ENCODE data around the gene C7orf25. TPM values are rescaled to one million over a fixed set of nuclear protein-coding genes. Genes with fewer than 3 reads are reported as not detected.
A peak's percentile ranks its signal among the peaks of the same experiment; 100 is the strongest.

The C7orf25 gene
- total and polyA plus RNA-seq, 10 of the 15 experiments (the other 5 are each of a cell fraction or from before 2014, with no cell fraction given), result 0.63 to 3.2 (median 1.7) TPM

DNA sequence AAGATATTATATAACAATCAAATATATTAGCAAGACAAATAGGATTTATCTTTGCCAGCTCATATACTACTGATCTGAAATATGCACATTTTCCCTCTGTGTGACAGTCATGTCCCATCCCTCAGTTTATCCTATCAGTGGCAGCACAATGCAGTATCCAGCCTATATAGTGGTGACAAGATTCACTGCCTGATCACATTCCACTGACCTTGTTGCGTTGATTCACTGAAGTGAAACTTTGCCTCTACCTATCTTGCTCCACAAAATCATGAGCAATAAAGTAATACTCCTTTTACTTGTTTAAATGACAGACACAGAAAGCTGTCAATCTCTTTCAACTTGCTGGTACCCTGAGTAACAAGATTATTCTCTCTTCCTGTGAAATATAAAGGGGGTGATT lies 13.8 kb upstream of the C7orf25 start:
- Histone ChIP-seq H3K9ac (ENCODE audit: control insufficient read depth, insufficient read depth, low read length) (no peak overlapping the region), H3K36me3 (ENCODE audit: control insufficient read depth in 2 of 2, insufficient read depth in 2 of 2, low read length in 1 of 2) (peaks cover 1 to 32% of the 10 kb centered on the region in 2 experiments), H3K79me2 (ENCODE audit: control insufficient read depth, insufficient read depth, low read length) (peaks cover 70% of the 10 kb centered on the region), H3K4me2 (ENCODE audit: control insufficient read depth, insufficient read depth) (peak overlapping the region; percentile 2; the same call in 1 of the 2 replicates), H3K4me3 (no peak overlapping the region), H3K27ac (ENCODE audit: control insufficient read depth, insufficient read depth) (0 out of 2 replicates have a peak overlapping the region, but pooled peaks have one; percentile 5), H3K27me3 (replicated peaks in 1 of 2; ENCODE audit: control insufficient read depth in 2 of 2, insufficient read depth in 2 of 2, low read length in 1 of 2) (no peaks in the 10 kb centered on the region), H3K4me1 (ENCODE audit: control insufficient read depth, insufficient read depth, low read length) (no peaks in the 10 kb centered on the region; the same call in 1 of the 2 replicates), H3K9me3 (replicated peaks; ENCODE audit: control insufficient read depth, insufficient read depth, low read length) (no peaks in the 10 kb centered on the region), H4K20me1 (ENCODE audit: control insufficient read depth, insufficient read depth) (peaks cover 5% of the 10 kb centered on the region), H2AFZ (ENCODE audit: control insufficient read depth, low read depth, low read length) (no peak overlapping the region)
- intact Hi-C loops (cut with micrococcal nuclease; ENCODE audit: unreplicated experiment) (no loop called here), in situ Hi-C loops (cut with MboI) (no loop called here)
- FAIRE-seq (no peak), ATAC-seq (no peak), DNase-seq (ENCODE audit: low read depth, low spot score) (no peak)
- ChIA-PET RAD21 (ENCODE audit: unreplicated experiment) (interaction anchor here (1.4 to 2.1 kb wide), 2 partner anchors 13 to 16 kb away, joined by 3 to 10 read pairs; no protein-coding TSS in a partner anchor), POLR2A (interaction anchor here (1.0 to 6.1 kb wide), 2 partner anchors 8 to 9 kb away, joined by 7 to 50 read pairs; partner anchors contain the start of genes MRPL32 and PSMA2), CTCF (interaction anchor here (1.5 to 2.7 kb wide), 2 partner anchors 10 to 16 kb away, joined by 9 read pairs; no protein-coding TSS in a partner anchor), SMC1A (ENCODE audit: uncharacterized antibody, unreplicated experiment) (interaction anchor here (1.2 to 5.3 kb wide), 4 partner anchors 10 to 44 kb away, joined by 4 to 34 read pairs (median 13); partner anchors contain the start of gene C7orf25)
- 100% methylated on average over 1 of the region's 1 CpG for WGBS (ENCODE audit: insufficient coverage, insufficient replicate concordance, low lambda C conversion rate, missing lambda C conversion rate)
- no TSS peak for BruUV-seq (replicated peaks)
- TF ChIP-seq, protein P1, sequence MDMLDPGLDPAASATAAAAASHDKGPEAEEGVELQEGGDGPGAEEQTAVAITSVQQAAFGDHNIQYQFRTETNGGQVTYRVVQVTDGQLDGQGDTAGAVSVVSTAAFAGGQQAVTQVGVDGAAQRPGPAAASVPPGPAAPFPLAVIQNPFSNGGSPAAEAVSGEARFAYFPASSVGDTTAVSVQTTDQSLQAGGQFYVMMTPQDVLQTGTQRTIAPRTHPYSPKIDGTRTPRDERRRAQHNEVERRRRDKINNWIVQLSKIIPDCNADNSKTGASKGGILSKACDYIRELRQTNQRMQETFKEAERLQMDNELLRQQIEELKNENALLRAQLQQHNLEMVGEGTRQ (IDR thresholded peaks at IDR 0.05; ENCODE audit: borderline replicate concordance, low read depth, low read length), result no peak
- TF ChIP-seq BCL11A (IDR thresholded peaks at IDR 0.05; ENCODE audit: low read depth, low read length) (no peak), FOXM1 (IDR thresholded peaks at IDR 0.05; ENCODE audit: low read depth, low read length) (no peak), NR2C2 (IDR thresholded peaks at IDR 0.05; ENCODE audit: borderline replicate concordance, control insufficient read depth, insufficient read length, low read depth) (no peak), SMAD5 (IDR thresholded peaks at IDR 0.05; ENCODE audit: low read depth) (no peak), DPF2 (IDR thresholded peaks at IDR 0.05) (no peak), CEBPZ (IDR thresholded peaks at IDR 0.05; ENCODE audit: low read depth, low read length) (no peak), ZZZ3 (IDR thresholded peaks at IDR 0.05; ENCODE audit: control insufficient read depth, insufficient read length, low read depth) (no peak), POU2F2 (IDR thresholded peaks at IDR 0.05; ENCODE audit: borderline replicate concordance, low read depth, low read length) (no peak)
- TF ChIP-seq, protein P2, sequence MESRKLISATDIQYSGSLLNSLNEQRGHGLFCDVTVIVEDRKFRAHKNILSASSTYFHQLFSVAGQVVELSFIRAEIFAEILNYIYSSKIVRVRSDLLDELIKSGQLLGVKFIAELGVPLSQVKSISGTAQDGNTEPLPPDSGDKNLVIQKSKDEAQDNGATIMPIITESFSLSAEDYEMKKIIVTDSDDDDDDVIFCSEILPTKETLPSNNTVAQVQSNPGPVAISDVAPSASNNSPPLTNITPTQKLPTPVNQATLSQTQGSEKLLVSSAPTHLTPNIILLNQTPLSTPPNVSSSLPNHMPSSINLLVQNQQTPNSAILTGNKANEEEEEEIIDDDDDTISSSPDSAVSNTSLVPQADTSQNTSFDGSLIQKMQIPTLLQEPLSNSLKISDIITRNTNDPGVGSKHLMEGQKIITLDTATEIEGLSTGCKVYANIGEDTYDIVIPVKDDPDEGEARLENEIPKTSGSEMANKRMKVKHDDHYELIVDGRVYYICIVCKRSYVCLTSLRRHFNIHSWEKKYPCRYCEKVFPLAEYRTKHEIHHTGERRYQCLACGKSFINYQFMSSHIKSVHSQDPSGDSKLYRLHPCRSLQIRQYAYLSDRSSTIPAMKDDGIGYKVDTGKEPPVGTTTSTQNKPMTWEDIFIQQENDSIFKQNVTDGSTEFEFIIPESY (IDR thresholded peaks at IDR 0.05), result no peak
- TF ChIP-seq, protein P3, sequence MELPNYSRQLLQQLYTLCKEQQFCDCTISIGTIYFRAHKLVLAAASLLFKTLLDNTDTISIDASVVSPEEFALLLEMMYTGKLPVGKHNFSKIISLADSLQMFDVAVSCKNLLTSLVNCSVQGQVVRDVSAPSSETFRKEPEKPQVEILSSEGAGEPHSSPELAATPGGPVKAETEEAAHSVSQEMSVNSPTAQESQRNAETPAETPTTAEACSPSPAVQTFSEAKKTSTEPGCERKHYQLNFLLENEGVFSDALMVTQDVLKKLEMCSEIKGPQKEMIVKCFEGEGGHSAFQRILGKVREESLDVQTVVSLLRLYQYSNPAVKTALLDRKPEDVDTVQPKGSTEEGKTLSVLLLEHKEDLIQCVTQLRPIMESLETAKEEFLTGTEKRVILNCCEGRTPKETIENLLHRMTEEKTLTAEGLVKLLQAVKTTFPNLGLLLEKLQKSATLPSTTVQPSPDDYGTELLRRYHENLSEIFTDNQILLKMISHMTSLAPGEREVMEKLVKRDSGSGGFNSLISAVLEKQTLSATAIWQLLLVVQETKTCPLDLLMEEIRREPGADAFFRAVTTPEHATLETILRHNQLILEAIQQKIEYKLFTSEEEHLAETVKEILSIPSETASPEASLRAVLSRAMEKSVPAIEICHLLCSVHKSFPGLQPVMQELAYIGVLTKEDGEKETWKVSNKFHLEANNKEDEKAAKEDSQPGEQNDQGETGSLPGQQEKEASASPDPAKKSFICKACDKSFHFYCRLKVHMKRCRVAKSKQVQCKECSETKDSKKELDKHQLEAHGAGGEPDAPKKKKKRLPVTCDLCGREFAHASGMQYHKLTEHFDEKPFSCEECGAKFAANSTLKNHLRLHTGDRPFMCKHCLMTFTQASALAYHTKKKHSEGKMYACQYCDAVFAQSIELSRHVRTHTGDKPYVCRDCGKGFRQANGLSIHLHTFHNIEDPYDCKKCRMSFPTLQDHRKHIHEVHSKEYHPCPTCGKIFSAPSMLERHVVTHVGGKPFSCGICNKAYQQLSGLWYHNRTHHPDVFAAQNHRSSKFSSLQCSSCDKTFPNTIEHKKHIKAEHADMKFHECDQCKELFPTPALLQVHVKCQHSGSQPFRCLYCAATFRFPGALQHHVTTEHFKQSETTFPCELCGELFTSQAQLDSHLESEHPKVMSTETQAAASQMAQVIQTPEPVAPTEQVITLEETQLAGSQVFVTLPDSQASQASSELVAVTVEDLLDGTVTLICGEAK (IDR thresholded peaks at IDR 0.05; ENCODE audit: borderline replicate concordance), result no peak
- TF ChIP-seq, protein P4, sequence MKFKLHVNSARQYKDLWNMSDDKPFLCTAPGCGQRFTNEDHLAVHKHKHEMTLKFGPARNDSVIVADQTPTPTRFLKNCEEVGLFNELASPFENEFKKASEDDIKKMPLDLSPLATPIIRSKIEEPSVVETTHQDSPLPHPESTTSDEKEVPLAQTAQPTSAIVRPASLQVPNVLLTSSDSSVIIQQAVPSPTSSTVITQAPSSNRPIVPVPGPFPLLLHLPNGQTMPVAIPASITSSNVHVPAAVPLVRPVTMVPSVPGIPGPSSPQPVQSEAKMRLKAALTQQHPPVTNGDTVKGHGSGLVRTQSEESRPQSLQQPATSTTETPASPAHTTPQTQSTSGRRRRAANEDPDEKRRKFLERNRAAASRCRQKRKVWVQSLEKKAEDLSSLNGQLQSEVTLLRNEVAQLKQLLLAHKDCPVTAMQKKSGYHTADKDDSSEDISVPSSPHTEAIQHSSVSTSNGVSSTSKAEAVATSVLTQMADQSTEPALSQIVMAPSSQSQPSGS (IDR thresholded peaks at IDR 0.05; ENCODE audit: low read length), result no peak

All from GM12878 (cell line).